Measurements from ENCODE around the gene KDM6B.

KDM6B gene

DNA sequence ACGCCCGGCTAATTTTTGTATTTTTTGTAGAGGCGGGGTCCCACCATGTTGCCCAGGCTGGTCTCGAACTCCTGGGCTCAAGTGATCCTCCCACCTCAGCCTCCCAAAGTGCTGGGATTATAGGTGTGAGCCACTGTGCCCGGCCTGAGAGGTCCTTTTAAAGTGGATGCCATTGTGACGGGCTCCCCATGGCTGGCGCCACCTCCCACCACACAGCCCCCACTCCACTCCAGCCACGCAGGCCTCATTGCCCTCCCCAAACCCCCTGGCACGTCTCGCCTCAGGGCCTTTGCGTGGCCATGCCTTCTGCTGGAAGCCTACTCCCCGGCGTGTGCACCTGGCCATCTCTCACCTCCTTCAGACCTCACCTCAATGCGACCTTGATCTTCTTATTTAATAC is 11.9 kb upstream of the KDM6B start:
- no peak for DNase-seq

DNA sequence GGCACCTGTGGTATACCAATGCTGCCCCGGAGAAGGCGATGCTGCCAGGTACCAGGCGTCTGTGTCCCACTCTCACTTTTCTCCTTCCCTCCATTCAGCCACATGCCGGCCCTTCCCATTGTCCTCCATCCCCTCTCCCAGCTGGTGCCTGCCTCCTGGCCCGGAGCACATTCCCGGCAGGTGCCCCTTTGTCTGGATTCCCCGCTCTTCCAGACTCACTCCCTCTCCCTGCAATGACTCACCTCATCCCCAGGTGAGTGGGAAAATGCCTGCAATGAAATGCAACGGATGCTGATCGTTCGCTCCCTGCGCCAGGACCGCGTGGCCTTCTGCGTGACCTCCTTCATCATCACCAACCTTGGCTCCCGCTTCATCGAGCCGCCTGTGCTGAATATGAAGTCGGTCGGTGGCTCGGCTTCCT is 10.4 kb upstream of the KDM6B start:
- no peak for DNase-seq

GRCh38 chr17:7824021-7824924 is 9.7 kb upstream of the KDM6B start:
- DNase-seq = no peak

DNA sequence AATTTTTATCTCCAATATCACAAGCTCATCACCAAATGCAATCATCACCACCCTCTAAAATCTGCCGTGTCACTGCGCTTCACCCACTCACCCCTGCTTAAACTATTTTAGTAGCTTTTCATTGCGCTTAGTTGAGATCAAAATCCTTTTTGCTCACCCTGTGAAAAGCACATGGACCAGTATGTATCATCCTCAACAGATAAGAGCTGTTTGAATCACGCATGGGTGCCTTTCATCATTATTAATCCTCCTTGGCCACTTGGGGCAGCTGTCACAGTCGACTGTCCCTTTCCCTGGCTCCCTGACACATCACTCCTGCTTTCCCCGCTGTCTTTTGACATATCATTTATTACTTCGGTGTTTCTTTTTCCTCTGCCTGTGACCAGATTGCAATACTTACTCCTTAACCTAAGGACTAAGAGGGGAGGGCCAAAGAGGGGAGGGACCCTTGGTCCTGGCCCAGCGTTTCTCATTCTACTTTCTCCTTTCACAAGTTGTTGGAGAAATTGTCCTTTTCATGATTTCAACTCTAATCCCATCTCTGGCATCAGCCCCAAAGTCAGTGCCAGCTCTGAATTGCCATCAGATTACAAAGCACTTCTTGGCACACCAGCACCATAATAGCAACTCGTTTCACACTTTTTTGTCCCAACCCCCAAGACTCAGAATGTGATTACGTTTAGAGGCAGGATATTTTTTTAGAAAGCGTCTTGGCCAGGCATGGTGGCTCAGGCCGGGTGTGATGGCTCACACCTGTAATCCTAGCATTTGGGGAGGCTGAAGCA is 8.6 kb upstream of the KDM6B start:
- DNase-seq = no peak

- DNase-seq = no peak
These were observed 3.4 kb upstream of the KDM6B start for GRCh38 chr17:7830616-7831015.

DNA sequence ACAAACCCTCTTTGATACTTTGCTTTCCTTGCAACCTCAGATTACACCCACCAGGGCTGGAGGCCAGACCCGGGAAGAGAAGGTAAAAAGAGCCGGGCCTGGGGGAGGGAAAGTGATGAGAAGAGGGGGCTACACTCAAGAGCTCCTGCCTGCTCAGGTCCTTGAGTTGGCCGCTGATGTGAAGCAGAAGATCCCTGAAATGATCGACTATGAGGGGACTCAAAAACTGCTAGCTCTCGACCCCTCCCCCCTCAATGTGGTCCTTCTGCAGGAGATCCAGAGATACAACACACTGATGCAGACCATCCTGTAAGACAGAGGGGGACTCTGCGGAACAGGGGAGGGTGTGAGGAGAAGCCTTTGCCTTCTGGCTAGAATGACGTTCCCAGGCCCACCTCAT is 2.8 kb upstream of the KDM6B start:
- DNase-seq = no peak

DNA sequence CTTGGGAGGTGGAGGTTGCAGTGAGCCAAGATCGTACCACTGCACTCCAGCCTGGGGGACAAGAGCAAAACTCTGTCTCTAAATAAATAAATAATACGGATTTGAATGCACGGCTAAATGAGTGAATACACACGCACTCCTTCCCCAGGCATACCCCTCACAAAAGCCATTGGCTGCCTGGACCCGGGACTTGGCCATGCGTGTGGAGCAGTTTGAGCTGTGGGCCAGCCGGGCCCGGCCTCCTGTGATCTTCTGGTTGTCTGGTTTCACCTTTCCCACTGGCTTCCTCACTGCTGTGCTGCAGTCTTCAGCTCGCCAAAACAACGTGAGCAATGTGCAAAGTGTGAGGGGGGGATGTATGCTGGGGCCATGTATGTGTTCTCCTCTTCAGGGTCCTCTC is 1.6 kb upstream of the KDM6B start:
- no peak for DNase-seq

DNA sequence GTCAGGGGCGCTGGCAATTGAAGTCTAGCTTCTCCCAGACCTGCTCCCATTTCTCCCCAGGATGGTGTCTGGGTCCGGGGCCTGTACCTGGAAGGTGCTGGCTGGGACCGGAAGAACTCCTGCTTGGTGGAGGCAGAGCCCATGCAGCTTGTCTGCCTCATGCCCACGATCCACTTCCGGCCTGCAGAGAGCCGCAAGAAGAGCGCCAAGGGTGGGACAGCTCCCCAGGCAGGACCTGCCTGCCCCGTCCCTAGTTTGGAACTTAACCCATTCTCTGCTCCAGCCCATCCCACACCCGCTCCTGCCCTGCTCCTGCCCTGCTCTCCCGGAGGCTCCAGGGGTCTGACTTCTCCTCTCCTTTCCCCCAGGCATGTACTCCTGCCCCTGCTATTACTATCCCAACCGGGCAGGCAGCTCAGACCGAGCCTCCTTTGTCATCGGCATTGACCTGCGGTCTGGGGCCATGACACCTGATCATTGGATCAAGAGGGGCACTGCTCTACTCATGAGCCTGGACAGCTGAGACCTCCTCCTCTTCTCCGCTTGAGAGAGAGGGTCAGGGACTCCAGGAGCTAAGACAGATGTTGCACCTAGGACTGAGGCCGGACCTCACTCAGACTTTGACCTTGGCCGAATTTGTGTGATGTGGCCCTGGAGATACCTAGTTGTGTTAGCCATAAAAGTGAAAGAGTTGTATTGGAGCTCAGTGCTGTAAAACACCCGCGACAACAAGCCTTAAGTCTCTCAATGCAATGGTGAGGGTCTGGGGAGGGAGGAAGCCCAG is 814 bp upstream of the KDM6B start:
- no peak for DNase-seq

- no peak for DNase-seq
These were observed 532 bp downstream of the KDM6B start for GRCh38 chr17:7834542-7834956.

GRCh38 chr17:7834957-7835813 is 1.2 kb downstream of the KDM6B start:
- DNase-seq = peak; percentile 98

GRCh38 chr17:7835814-7836595 is 2.0 kb downstream of the KDM6B start:
- DNase-seq = peak; percentile 60

DNA sequence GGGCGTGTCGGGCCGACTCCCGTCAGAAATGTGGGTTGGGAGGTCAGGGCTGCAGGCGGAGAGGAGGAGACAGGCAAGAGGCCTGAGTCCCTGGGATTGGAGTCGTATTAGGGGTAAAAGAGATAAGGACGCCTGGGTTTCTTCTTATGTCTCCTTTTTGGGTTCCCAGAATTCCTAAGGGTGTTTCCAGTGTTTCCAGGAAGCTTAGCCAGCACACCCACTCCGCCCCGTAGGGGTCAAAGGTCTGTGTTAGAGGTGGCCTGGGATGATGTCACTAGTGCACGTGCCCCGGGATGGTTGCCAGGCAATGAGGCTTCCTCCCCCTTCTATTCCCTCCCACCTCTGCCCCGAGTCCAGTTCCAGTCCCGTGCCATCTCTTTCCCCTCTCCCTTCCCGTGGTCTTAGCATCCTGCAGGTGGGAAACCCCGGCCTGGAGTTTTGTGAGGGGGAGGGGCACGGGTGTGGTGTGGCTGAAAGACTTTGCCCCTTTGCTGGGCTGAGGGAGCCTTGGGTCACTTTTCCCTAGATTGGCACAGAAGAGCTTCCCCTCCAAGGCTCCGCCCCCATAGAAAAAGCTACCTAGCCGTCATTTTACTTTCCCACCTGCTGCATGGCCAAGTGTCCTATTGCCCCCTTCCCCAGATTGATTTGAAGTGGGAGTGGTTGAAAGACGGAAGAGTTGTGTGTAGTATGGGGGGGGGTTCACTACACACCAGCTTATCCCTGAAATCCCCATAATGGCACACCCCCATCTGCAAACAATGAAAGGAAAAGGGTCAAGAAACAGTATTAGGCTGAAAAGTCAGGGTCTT is 2.8 kb downstream of the KDM6B start:
- DNase-seq = peak; percentile 49

DNA sequence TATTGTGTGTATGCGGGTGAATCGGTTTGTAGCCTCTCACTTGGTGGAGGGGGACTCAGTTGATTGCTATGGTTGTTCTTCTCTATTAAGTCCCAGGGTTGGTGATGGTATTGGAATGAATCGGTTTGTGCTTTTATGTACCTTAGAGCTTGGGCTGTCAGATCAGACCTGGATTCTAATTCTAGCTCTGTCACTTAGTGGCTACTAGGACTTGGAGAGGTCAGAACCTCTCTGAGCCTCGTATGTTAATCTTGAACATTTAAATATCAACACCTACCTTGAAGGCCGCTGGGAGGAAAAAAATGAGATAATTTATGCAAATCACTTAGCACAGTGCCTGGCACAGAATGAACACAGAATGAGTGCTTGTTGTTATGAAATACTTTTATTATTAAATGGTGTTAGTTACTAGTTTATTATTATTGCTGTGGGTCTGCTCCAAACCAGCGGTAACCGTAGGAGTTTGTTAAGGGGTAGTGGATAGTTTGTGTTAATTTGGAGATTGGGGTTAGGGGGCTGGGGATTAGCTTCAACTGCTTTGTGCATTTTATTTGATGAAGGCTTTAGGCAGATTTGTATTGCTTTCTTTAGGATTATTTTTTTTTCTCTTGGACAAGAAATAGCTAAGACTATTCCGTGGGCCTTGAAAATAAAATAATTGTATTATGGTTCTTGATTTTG is 3.5 kb downstream of the KDM6B start:
- DNase-seq = no peak

- peak; percentile 31 for DNase-seq
These were observed 4.4 kb downstream of the KDM6B start for GRCh38 chr17:7838090-7839075.

DNA sequence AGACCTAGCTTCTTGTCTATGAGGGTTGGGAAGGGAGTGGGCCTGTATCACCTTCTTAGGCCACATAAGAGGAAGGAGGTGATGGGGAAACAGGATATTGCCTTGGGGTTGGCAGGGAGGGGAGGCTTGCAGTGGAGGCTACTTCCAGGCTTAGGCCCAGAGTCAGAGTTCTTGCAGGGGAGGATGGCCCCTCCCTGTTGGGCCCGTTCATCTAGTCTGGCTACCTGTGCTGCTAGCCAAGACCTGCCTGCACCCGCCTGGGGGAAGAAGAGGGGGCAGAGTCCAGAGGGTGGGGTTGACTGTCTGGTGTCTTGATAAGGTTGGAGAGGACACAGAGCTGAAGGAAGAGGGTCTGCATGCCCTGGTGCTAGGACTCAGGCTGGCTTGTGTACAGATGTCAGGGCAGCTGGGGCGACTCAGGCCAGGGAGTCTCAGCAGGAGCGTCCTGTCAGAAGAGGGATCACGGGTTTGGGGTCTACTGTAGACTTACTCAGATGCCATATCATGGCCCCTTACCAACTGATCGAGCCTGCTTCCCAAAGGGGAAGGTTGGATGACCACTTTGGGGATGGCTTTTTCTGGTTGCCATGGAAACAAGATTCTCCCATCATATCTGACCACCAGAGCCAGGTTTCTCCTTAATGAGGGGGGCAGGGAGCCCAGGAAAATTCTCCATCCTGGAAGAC is 5.3 kb downstream of the KDM6B start:
- DNase-seq = no peak

GRCh38 chr17:7839876-7840261 is 5.9 kb downstream of the KDM6B start:
- DNase-seq = no peak

DNA sequence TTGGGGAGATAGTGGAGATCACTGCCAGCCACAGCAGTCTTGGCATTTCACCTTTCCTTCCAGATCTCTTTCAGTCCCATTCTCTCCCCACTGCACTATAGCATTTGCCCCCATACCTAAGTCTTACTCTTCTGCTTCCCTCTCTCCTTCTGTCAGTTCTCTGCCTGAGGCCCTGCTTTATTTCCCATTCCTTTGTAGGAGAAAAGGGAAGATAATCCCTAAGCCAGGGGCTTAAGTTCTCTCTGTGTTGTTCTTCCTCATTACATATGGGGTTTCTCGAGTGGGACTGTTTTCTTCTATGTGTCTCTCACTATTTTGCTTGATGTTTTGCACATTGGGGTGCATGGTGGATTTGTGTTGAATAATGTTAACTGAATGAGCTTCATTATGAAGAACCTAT is 6.4 kb downstream of the KDM6B start:
- DNase-seq = no peak

GRCh38 chr17:7840875-7841274 is 6.9 kb downstream of the KDM6B start:
- DNase-seq = no peak

Data from midbrain (tissue), 1 donor.